GM12878 (cell line): Measurements from ENCODE around the gene ABHD18. TPM values are rescaled to one million over a fixed set of nuclear protein-coding genes. Genes with fewer than 3 reads are reported as not detected.
"Not testable (repeated sequence)": the region's sequence is repeated elsewhere in the genome, so short reads cannot be mapped to it uniquely, and the experiment has no call there.

ENCODE experiments used
- ATAC-seq: fragments of 200-7000 bp; cut with Tn5 transposase; 3 replicates; pipeline ENCODE4 v1.9.1; 2020; ENCODE audit warnings: mild to moderate bottlenecking, moderate library complexity
- BruUV-seq: library from RNA; stranded (reverse); fragments of 400-500 nt; replicated peaks from 2 replicates; lab custom pipeline; 2021; lab: Mats Ljungman, UMichigan
- CTCF ChIA-PET: fragments of 300-600 bp; sonication (Branson Sonifier 250); formaldehyde crosslinking; extraction: SDS; loops from one replicate; lab custom pipeline; 2021; ENCODE audit warnings: inconsistent platforms; lab: Yijun Ruan, JAX
- POLR2A ChIA-PET: fragments of 350-600 bp; formaldehyde crosslinking; extraction: SDS; loops from one replicate; lab custom pipeline; 2021; ENCODE audit warnings: inconsistent platforms; lab: Charles Lee
- RAD21 ChIA-PET: fragments of 300-600 bp; sonication (Branson Sonifier 250); formaldehyde crosslinking; loops from one replicate; lab custom pipeline; 2023; ENCODE audit warnings: antibody characterized with exemption; ENCODE audit not compliant: unreplicated experiment; lab: Charles Lee
- SMC1A ChIA-PET: fragments of 300-600 bp; sonication (Branson Sonifier 250); formaldehyde crosslinking; loops from one replicate; lab custom pipeline; 2023; ENCODE audit not compliant: unreplicated experiment, uncharacterized antibody; lab: Charles Lee
- DNase-seq: peaks from one replicate; pipeline ENCODE4 v3.0.0-alpha.2; 2011; ENCODE audit warnings: low read depth, low spot score
- FAIRE-seq: peaks from 3 replicates; lab custom pipeline; 2011; peaks lifted over from hg19 to GRCh38; lab: Jason Lieb, UNC
- H2AFZ ChIP-seq: 2 replicates; pipeline ENCODE4 v1.6.0; 2011; ENCODE audit warnings: low read depth, low read length, control low read depth; ENCODE audit not compliant: control insufficient read depth
- H3K27ac ChIP-seq: 2 replicates; pipeline ENCODE4 v1.5.1; 2011; ENCODE audit warnings: control low read depth; ENCODE audit not compliant: control insufficient read depth, insufficient read depth
- H3K27me3 ChIP-seq, 2 experiments: replicated peaks in 1 of 2; 2 replicates each; pipeline versions ENCODE4 v1.6.0 to v1.6.1; 2011; ENCODE audit warnings: low read length in 1 of 2; ENCODE audit not compliant: control insufficient read depth in 2 of 2, insufficient read depth in 2 of 2
- H3K36me3 ChIP-seq, 2 experiments: 2 replicates each; pipeline ENCODE4 v1.5.1; 2011; ENCODE audit warnings: low read length in 1 of 2; ENCODE audit not compliant: control insufficient read depth in 2 of 2, insufficient read depth in 2 of 2
- H3K4me1 ChIP-seq: 2 replicates; pipeline ENCODE4 v1.6.1; 2011; ENCODE audit warnings: mild to moderate bottlenecking, low read length, moderate library complexity, mixed read lengths; ENCODE audit not compliant: control insufficient read depth, insufficient read depth
- H3K4me2 ChIP-seq: 2 replicates; pipeline ENCODE4 v1.6.0; 2011; ENCODE audit warnings: control low read depth; ENCODE audit not compliant: control insufficient read depth, insufficient read depth
- H3K4me3 ChIP-seq: fragments of 200-600 bp; sonication (generic); 2 replicates; pipeline ENCODE4 v1.5.1; 2016
- H3K79me2 ChIP-seq: 2 replicates; pipeline ENCODE4 v1.6.0; 2011; ENCODE audit warnings: low read length; ENCODE audit not compliant: control insufficient read depth, insufficient read depth
- H3K9ac ChIP-seq: 2 replicates; pipeline ENCODE4 v1.8.0; 2011; ENCODE audit warnings: low read length, control low read depth, mixed read lengths; ENCODE audit not compliant: control insufficient read depth, insufficient read depth
- H3K9me3 ChIP-seq: replicated peaks from 3 replicates; pipeline ENCODE4 v1.5.1; 2011; ENCODE audit warnings: mild to moderate bottlenecking, low read length; ENCODE audit not compliant: control insufficient read depth, insufficient read depth
- H4K20me1 ChIP-seq: 2 replicates; pipeline ENCODE4 v1.6.0; 2011; ENCODE audit not compliant: control insufficient read depth, insufficient read depth
- NKRF ChIP-seq: fragments of 450-650 bp; conservative IDR thresholded peaks from 2 replicates; pipeline ENCODE4 v1.6.1; 2017; ENCODE audit warnings: mild to moderate bottlenecking, moderate library complexity
- WGBS: methylation state at CpG from one replicate; pipeline ENCODE4 v1.1.6; 2016; ENCODE audit warnings: low lambda C conversion rate; ENCODE audit not compliant: insufficient replicate concordance, insufficient coverage; ENCODE audit errors: missing lambda C conversion rate; 5-methylcytosine and 5-hydroxymethylcytosine counted together
- in situ Hi-C: fragments of 300-500 bp; cut with MboI; formaldehyde crosslinking; loops from 9 replicates; pipeline ENCODE4 v1.14.3; 2018; ENCODE audit warnings: mixed read lengths
- intact Hi-C: fragments of 100-400 bp; cut with micrococcal nuclease; formaldehyde crosslinking; loops from one replicate; pipeline ENCODE4 v1.14.2; 2022; ENCODE audit not compliant: unreplicated experiment
- polyA plus RNA-seq, 11 experiments: library from polyadenylated mRNA; depleted of rRNA in 4 of 11; unstranded in 6 of 11; stranded (reverse) in 5 of 11; fragments of >200 nt; fragmentation: Nextera tagmentation in 4 of 11; fragmentation: Illumina TruSeq in 1 of 11; extraction: Ambion mirVana in 4 of 11; extraction: Trizol in 1 of 11; gene quantifications; 1 replicate in 1 of 11; 2 replicates in 10 of 11; pipeline versions ENCODE4 v1.2.1 to v1.2.3, GENCODE V29; 2011 to 2016; ENCODE audit warnings: inconsistent platforms in 2 of 11, missing spikeins in 2 of 11, low read depth in 1 of 11
- total RNA-seq, 4 experiments: library from RNA; depleted of rRNA in 3 of 4; stranded (reverse); fragments of >200 nt in 3 of 4; fragmentation: Illumina TruSeq in 1 of 4; extraction: Trizol in 1 of 4; gene quantifications; 2 replicates each; pipeline versions ENCODE4 v1.2.1 to v1.2.3, GENCODE V29; 2013 to 2021

The ABHD18 gene
- total and polyA plus RNA-seq, 10 of the 15 experiments (the other 5 are each of a cell fraction or from before 2014, with no cell fraction given) = 3.4 to 13.5 (median 9.6) TPM

- no peaks in the 10 kb centered on the region for H3K4me1 ChIP-seq
- no peaks in the 10 kb centered on the region; a peak in 2 of 4 replicates for H3K36me3 ChIP-seq
- no peak overlapping the region for H2AFZ ChIP-seq
- POLR2A ChIA-PET = no interaction called here
- intact Hi-C loops (no loop called here), in situ Hi-C loops (no loop called here)
- no peak for TF ChIP-seq NKRF
- BruUV-seq = no TSS peak
- H3K4me3 ChIP-seq = no peak overlapping the region
- SMC1A ChIA-PET = interaction anchor here (0.7 kb wide), 2 partner anchors 42 to 101 kb away, joined by 3 read pairs; no protein-coding TSS in a partner anchor
- DNase-seq (no peak), FAIRE-seq (no peak), ATAC-seq (no peak)
- 100% methylated on average over 1 of the region's 1 CpG for WGBS
- no peaks in the 10 kb centered on the region for H3K9me3 ChIP-seq
- H3K4me2 ChIP-seq = no peak overlapping the region
- RAD21 ChIA-PET = no interaction called here
- no peak overlapping the region for H3K9ac ChIP-seq
- H4K20me1 ChIP-seq = no peaks in the 10 kb centered on the region
- H3K27ac ChIP-seq = no peak overlapping the region
- CTCF ChIA-PET = no interaction called here
- H3K27me3 ChIP-seq = no peaks in the 10 kb centered on the region
- no peaks in the 10 kb centered on the region for H3K79me2 ChIP-seq
Measured at GRCh38 chr4:127930175-127930574, 35.0 kb upstream of the ABHD18 start.

- CTCF ChIA-PET = interaction anchor here (1.0 kb wide), 1 partner anchor 206 kb away, joined by 3 read pairs; no protein-coding TSS in a partner anchor
- H3K4me3 ChIP-seq, H3K9me3 ChIP-seq, RAD21 ChIA-PET, intact Hi-C loops, H3K27ac ChIP-seq, FAIRE-seq, H3K4me1 ChIP-seq, H3K27me3 ChIP-seq, DNase-seq, H3K79me2 ChIP-seq, SMC1A ChIA-PET, H4K20me1 ChIP-seq, H3K36me3 ChIP-seq, ATAC-seq, in situ Hi-C loops, H3K9ac ChIP-seq, BruUV-seq, H2AFZ ChIP-seq, H3K4me2 ChIP-seq: not testable (repeated sequence)
- POLR2A ChIA-PET = interaction anchor here (0.6 to 1.1 kb wide), 2 partner anchors 37 to 137 kb away, joined by 3 read pairs; no protein-coding TSS in a partner anchor
- WGBS = 97% methylated on average over 6 of the region's 6 CpGs
Measured at GRCh38 chr4:127931836-127932235, 33.4 kb upstream of the ABHD18 start.
